ENCODE results near the gene SLC7A8.
"Not testable (repeated sequence)": the region's sequence is repeated elsewhere in the genome, so short reads cannot be mapped to it uniquely, and the experiment has no call there.

The SLC7A8 gene
- long read RNA-seq, partial matches to known transcripts: 0 of 3 reads
- long read RNA-seq, other reads (novel, unspliced or antisense): 2 of 3 reads

GRCh38 chr14:23183479-23183878 lies at the start of gene SLC7A8:
SLC7A8 (minus strand) TSS chr14:23183660; CDS start chr14:23182914, 746 bp downstream.
- peak within 1 kb of the TSS; percentile 35 for H3K4me3 ChIP-seq (replicated peaks; ENCODE audit: insufficient read depth, low read length)

GRCh38 chr14:23232241-23232808 lies 48.9 kb upstream of the SLC7A8 start:
- not testable (repeated sequence) for DNase-seq (ENCODE audit: low read depth in 1 of 2, low spot score in 1 of 2); H3K27me3 ChIP-seq (ENCODE audit: insufficient read depth, poor library complexity, severe bottlenecking)

More at GRCh38 chr14:23183479-23183878, at the start of gene SLC7A8:
- no peak for TF ChIP-seq CTCF (IDR thresholded peaks at IDR 0.05; ENCODE audit: insufficient read depth, low read length)
- no peak for TF ChIP-seq GABPA (IDR thresholded peaks at IDR 0.05; ENCODE audit: low read depth)
- no peak for TF ChIP-seq SPI1 (IDR thresholded peaks at IDR 0.05; ENCODE audit: borderline replicate concordance, low read depth)
- no peak for TF ChIP-seq REST (IDR thresholded peaks at IDR 0.05; ENCODE audit: insufficient replicate concordance, low read depth)
- TF ChIP-seq POLR2AphosphoS5 (IDR thresholded peaks at IDR 0.05; ENCODE audit: low read depth): no peak
- DNase-seq (ENCODE audit: low read depth in 1 of 2, low spot score in 1 of 2): no peak
- Histone ChIP-seq H3K27ac (replicated peaks) (no peak within 1 kb of the TSS), H3K27me3 (ENCODE audit: insufficient read depth, poor library complexity, severe bottlenecking) (no peaks in the 10 kb centered on the region)

GRCh38 chr14:23228812-23229211 lies 45.4 kb upstream of the SLC7A8 start:
- TF ChIP-seq REST (IDR thresholded peaks at IDR 0.05; ENCODE audit: insufficient replicate concordance, low read depth): no peak
- TF ChIP-seq SPI1 (IDR thresholded peaks at IDR 0.05; ENCODE audit: borderline replicate concordance, low read depth): no peak
- TF ChIP-seq CTCF (IDR thresholded peaks at IDR 0.05; ENCODE audit: insufficient read depth, low read length): no peak
- TF ChIP-seq POLR2AphosphoS5 (IDR thresholded peaks at IDR 0.05; ENCODE audit: low read depth): no peak
- no peak for TF ChIP-seq GABPA (IDR thresholded peaks at IDR 0.05; ENCODE audit: low read depth)
- H3K4me3 ChIP-seq (replicated peaks; ENCODE audit: insufficient read depth, low read length): no peak overlapping the region
- no peak for DNase-seq (ENCODE audit: low read depth in 1 of 2, low spot score in 1 of 2)
- H3K27me3 ChIP-seq (ENCODE audit: insufficient read depth, poor library complexity, severe bottlenecking): no peaks in the 10 kb centered on the region
- H3K27ac ChIP-seq (replicated peaks): 0 out of 2 replicates have a peak overlapping the region, but pooled peaks have one; percentile 35

More at GRCh38 chr14:23232241-23232808, 48.9 kb upstream of the SLC7A8 start:
- H3K4me3 ChIP-seq (replicated peaks; ENCODE audit: insufficient read depth, low read length); H3K27ac ChIP-seq (replicated peaks): not testable (repeated sequence)

GRCh38 chr14:23227566-23227965 lies 44.1 kb upstream of the SLC7A8 start:
- no peak for DNase-seq (ENCODE audit: low read depth in 1 of 2, low spot score in 1 of 2)
- no peak overlapping the region for H3K4me3 ChIP-seq (replicated peaks; ENCODE audit: insufficient read depth, low read length)
- no peaks in the 10 kb centered on the region for H3K27me3 ChIP-seq (ENCODE audit: insufficient read depth, poor library complexity, severe bottlenecking)
- TF ChIP-seq POLR2AphosphoS5 (IDR thresholded peaks at IDR 0.05; ENCODE audit: low read depth) (no peak), SPI1 (IDR thresholded peaks at IDR 0.05; ENCODE audit: borderline replicate concordance, low read depth) (no peak), CTCF (IDR thresholded peaks at IDR 0.05; ENCODE audit: insufficient read depth, low read length) (no peak), GABPA (IDR thresholded peaks at IDR 0.05; ENCODE audit: low read depth) (no peak), REST (IDR thresholded peaks at IDR 0.05; ENCODE audit: insufficient replicate concordance, low read depth) (no peak)
- H3K27ac ChIP-seq (replicated peaks): no peak overlapping the region

GRCh38 chr14:23224958-23225357 lies 41.5 kb upstream of the SLC7A8 start:
- H3K4me3 ChIP-seq (replicated peaks; ENCODE audit: insufficient read depth, low read length); H3K27ac ChIP-seq (replicated peaks); H3K27me3 ChIP-seq (ENCODE audit: insufficient read depth, poor library complexity, severe bottlenecking); DNase-seq (ENCODE audit: low read depth in 1 of 2, low spot score in 1 of 2): not testable (repeated sequence)
